PFSK-1 (cell line): ENCODE measurements around the gene PHC2.
A peak's percentile ranks its signal among the peaks of the same experiment; 100 is the strongest.

Experiments
- FOXP2 ChIP-seq: optimal IDR thresholded peaks from 2 replicates; pipeline ENCODE3; 2011; ENCODE audit warnings: borderline replicate concordance, control low read depth, inconsistent platforms; ENCODE audit not compliant: insufficient read depth; ENCODE audit errors: extremely low read length, extremely low read depth
- POLR2AphosphoS5 ChIP-seq: IDR thresholded peaks from 2 replicates; pipeline ENCODE4 v1.6.1; 2012; ENCODE audit warnings: low read depth, mild to moderate bottlenecking, control low read depth, low read length, moderate library complexity
- SIN3A ChIP-seq: IDR thresholded peaks from 2 replicates; pipeline ENCODE4 v1.6.1; 2012; ENCODE audit warnings: mild to moderate bottlenecking, low read length, moderate library complexity, borderline replicate concordance; ENCODE audit not compliant: insufficient read depth
- TAF1 ChIP-seq: IDR thresholded peaks from 2 replicates; pipeline ENCODE4 v1.6.1; 2012; ENCODE audit warnings: low read length, control low read depth, borderline replicate concordance; ENCODE audit not compliant: insufficient read depth
- TF ChIP-seq, protein P1 (sequence below), 2 experiments: IDR thresholded peaks; 2 replicates each; pipeline versions ENCODE4 v1.6.1 to v1.8.0; 2011 to 2012; ENCODE audit warnings: low read depth in 2 of 2, low read length in 2 of 2, control low read depth in 1 of 2, inconsistent platforms in 1 of 2, mild to moderate bottlenecking in 1 of 2, moderate library complexity in 1 of 2; ENCODE audit not compliant: insufficient read depth in 1 of 2

The PHC2 gene

DNA sequence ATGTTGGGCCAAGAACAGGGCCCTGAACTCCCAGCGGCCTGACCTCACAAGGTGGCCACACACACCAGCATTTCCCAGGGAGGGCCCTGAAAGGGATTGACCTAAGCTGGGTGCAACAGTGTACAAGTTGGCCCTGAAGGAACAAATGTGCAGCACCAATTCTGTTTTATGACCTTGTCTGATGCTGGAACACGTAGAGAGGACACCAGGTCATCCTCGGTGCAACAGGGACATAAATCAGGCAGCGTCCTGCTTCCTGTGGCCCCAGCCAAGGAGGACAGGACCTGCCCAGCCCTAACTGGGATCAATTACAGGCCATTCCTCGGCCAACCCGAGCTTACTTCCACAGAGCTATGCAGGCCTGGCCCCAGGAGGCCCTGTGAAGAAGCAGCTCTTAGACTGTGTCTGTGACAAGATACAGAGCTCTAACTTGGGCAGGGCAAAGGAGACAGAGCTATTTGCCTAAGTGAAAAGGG, 12.8 kb upstream of the PHC2 start:
- peak; percentile 58 for TF ChIP-seq FOXP2
- no peak for TF ChIP-seq SIN3A
- TF ChIP-seq, protein P1, sequence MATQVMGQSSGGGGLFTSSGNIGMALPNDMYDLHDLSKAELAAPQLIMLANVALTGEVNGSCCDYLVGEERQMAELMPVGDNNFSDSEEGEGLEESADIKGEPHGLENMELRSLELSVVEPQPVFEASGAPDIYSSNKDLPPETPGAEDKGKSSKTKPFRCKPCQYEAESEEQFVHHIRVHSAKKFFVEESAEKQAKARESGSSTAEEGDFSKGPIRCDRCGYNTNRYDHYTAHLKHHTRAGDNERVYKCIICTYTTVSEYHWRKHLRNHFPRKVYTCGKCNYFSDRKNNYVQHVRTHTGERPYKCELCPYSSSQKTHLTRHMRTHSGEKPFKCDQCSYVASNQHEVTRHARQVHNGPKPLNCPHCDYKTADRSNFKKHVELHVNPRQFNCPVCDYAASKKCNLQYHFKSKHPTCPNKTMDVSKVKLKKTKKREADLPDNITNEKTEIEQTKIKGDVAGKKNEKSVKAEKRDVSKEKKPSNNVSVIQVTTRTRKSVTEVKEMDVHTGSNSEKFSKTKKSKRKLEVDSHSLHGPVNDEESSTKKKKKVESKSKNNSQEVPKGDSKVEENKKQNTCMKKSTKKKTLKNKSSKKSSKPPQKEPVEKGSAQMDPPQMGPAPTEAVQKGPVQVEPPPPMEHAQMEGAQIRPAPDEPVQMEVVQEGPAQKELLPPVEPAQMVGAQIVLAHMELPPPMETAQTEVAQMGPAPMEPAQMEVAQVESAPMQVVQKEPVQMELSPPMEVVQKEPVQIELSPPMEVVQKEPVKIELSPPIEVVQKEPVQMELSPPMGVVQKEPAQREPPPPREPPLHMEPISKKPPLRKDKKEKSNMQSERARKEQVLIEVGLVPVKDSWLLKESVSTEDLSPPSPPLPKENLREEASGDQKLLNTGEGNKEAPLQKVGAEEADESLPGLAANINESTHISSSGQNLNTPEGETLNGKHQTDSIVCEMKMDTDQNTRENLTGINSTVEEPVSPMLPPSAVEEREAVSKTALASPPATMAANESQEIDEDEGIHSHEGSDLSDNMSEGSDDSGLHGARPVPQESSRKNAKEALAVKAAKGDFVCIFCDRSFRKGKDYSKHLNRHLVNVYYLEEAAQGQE (IDR thresholded peaks at IDR 0.05; ENCODE audit: insufficient read depth in 1 of 2, low read depth in 2 of 2, low read length in 2 of 2) = peak in 1 of 2 experiments; percentile 44; a peak in 1 of 4 replicates

DNA sequence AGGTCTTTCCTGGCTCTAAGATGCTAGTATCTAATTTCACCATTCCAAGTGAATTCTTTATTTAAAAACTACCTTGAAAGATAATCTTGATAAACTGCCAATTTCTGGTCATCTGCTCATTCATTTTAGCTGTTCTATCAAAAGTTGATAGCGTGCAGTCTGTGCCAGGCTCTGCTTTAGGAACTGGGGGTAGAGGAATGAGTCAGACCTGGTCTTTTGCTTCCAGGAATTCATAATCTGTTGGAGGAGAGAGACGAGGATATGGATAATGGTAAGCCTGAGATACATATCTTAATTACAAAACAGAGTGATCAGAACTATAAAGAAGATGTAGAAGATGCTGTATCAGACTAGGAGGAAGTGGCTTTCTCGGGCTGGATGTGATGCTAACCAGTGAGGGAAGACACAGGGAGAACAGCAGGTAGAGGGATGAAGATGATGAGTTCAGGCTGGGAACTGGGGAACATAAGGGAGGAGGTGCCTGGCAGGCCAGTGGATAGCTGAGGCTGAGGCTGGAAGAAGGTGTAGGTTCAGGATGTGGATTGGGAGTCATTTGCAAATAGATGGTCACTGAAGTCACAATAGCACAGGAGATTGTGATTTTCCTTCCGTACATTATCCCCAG, 12.3 kb upstream of the PHC2 start:
- TF ChIP-seq POLR2AphosphoS5 (no peak), SIN3A (no peak), FOXP2 (no peak), TAF1 (no peak)
- TF ChIP-seq, protein P1 (IDR thresholded peaks at IDR 0.05; ENCODE audit: insufficient read depth in 1 of 2, low read depth in 2 of 2, low read length in 2 of 2) = no peak

DNA sequence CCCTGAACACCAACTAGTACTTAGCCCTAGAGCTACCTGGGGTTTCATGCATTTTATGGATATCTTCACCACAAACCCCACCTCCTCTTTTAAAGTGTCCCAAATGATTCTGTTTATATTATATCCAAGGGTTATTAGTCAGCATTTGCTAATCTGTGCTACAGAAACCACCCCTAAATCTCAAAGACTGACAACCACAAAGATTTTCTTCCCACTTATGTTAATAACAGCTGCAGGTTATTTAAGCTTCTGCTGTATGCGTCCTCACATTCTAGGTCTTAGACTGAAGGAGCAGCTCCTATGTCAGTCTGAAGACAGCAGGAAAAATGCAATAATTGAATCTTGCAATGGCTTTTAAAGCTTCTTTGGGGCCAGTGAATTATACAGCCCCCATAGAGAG, 11.2 kb upstream of the PHC2 start:
- TF ChIP-seq SIN3A = no peak
- TF ChIP-seq POLR2AphosphoS5 = no peak
- TF ChIP-seq, protein P1 (IDR thresholded peaks at IDR 0.05; ENCODE audit: insufficient read depth in 1 of 2, low read depth in 2 of 2, low read length in 2 of 2) = no peak
- no peak for TF ChIP-seq FOXP2
- TF ChIP-seq TAF1 = no peak

DNA sequence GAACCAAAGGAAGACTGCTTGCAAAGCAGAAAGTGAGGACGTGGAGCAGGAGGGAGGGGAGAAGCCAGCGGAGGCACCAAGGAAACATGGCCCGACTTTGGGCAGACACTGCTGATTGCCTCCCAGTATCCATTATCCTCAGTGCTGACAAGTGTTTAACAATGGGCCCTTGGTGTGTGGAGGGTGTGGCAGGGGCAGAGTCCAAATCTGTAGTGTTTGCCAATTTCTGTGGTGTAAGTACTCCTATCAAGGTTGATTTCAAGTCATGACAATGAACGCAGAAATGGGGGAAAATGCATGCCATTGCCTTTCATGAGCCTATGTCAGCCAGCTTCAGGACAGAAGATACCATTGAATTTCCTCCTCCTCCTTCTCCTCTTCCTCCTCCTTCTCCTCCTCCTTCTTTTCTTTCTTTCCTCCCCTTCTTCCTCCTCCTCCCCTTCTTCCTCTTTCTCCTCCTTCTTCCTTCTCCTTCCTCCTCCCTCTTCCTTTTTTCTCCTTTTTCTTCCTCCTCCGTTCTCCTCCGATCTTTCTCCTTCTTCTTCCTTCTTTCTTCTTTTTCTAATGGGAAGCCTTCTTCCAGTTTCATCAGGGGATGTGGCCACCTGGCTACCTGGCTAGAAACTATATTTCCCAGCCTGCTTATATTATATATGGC, 10.3 kb upstream of the PHC2 start:
- no peak for TF ChIP-seq POLR2AphosphoS5
- TF ChIP-seq, protein P1 (IDR thresholded peaks at IDR 0.05; ENCODE audit: insufficient read depth in 1 of 2, low read depth in 2 of 2, low read length in 2 of 2) = no peak
- TF ChIP-seq FOXP2 = no peak
- no peak for TF ChIP-seq TAF1
- TF ChIP-seq SIN3A = no peak
